ENCODE measurements around the gene GLRA1. TPM values are rescaled to one million over a fixed set of nuclear protein-coding genes. Genes with fewer than 3 reads are reported as not detected.
"Not testable (repeated sequence)": the region's sequence is repeated elsewhere in the genome, so short reads cannot be mapped to it uniquely, and the experiment has no call there.

GLRA1 gene
- total and polyA plus RNA-seq, 3 experiments from 2014 or later: not detected

DNA sequence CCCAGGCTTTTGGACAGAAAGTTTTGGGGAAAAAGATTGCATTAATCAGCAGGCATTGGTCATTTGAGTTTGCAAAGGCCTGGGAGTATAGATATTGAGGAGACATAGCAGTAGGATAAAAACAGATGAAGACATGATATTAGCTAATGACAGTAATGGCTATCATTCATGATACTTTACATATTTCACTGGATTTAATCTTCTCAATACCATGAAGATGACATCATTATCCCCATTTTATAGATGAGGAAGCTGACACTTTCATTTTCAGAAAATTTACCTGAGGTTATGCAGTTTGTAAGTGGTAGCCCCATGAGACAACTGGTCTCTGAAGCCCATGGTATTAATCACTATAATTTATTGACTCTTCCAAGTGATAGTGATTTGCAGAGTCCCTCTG is 23.0 kb downstream of the GLRA1 start:
- POLR2A ChIA-PET: no interaction called here
- Mint-ChIP-seq H3K36me3 (peaks cover 0 to 6% (median 2%) of the 10 kb centered on the region in 3 donors), H3K27ac (no peak overlapping the region), H3K4me1 (no peaks in the 10 kb centered on the region), H3K9me3 (peaks cover 0 to 2% (median 0%) of the 10 kb centered on the region in 5 donors), H3K27me3 (peaks cover 10 to 48% of the 10 kb centered on the region in 2 donors), H3K4me3 (no peak overlapping the region)
- Histone ChIP-seq H3K4me3 (ENCODE audit: low read length) (no peak overlapping the region), H3K27ac (ENCODE audit: low read depth, low read length) (no peak overlapping the region), H3K4me1 (ENCODE audit: insufficient read depth, low read length) (no peaks in the 10 kb centered on the region), H3K27me3 (ENCODE audit: insufficient read depth, low read length, poor library complexity, severe bottlenecking) (no peaks in the 10 kb centered on the region), H3K9me3 (ENCODE audit: low read length) (no peaks in the 10 kb centered on the region), H3K36me3 (ENCODE audit: insufficient read depth, low read length) (no peaks in the 10 kb centered on the region)
- DNase-seq: no peak
- CTCF ChIA-PET: no interaction called here

DNA sequence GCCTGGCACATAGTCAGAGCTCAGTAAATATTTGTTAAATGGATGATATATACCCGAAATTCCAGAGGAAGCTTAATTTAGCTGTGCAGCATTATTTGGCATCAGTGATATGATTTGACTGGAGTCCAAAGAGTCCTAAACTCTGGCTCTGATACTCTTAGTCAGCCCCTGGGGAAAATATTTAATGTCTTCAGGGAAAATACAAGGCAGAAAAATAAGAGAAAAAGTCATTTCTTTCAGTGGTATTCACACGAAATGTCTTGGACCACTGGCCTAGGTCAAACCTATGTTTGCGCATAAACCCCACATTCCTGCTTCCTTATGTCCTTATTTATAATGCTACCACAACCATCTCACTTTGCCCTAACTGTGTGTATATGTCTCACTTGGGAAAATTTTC is 23.8 kb downstream of the GLRA1 start:
- DNase-seq: no peak
- peaks cover 10 to 46% of the 10 kb centered on the region in 2 donors for H3K27me3 Mint-ChIP-seq
- peaks cover 0 to 2% (median 0%) of the 10 kb centered on the region in 5 donors for H3K9me3 Mint-ChIP-seq
- H3K9me3 ChIP-seq (ENCODE audit: low read length): no peaks in the 10 kb centered on the region
- no peak overlapping the region for H3K4me3 Mint-ChIP-seq
- no peaks in the 10 kb centered on the region for H3K36me3 ChIP-seq (ENCODE audit: insufficient read depth, low read length)
- H3K4me3 ChIP-seq (ENCODE audit: low read length): no peak overlapping the region
- no peak overlapping the region for H3K27ac Mint-ChIP-seq
- H3K4me1 Mint-ChIP-seq: no peaks in the 10 kb centered on the region
- ChIA-PET CTCF (no interaction called here), POLR2A (no interaction called here)
- H3K27ac ChIP-seq (ENCODE audit: low read depth, low read length): no peak overlapping the region
- H3K36me3 Mint-ChIP-seq: peaks cover 0 to 6% (median 2%) of the 10 kb centered on the region in 3 donors
- no peaks in the 10 kb centered on the region for H3K4me1 ChIP-seq (ENCODE audit: insufficient read depth, low read length)
- H3K27me3 ChIP-seq (ENCODE audit: insufficient read depth, low read length, poor library complexity, severe bottlenecking): no peaks in the 10 kb centered on the region

DNA sequence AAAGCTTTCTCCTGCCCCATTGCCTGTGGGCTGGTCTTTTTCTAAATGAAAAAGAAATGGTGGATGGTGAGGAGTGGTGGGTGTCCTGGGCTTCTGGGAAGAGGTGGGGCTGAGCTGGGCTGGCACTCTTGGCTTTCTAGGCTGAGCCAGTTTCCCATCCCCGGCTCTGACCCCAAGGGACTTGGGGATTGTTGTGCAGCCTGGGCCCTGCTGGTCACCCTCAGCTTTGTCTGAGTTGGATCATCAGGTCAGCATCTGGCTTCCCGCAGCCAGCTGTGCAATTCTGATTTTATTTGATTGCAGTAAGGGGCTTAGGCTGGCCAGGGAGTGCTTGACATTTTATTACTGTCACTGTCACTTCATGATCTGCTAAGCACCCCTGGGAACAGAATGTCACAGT is 25.3 kb downstream of the GLRA1 start:
- H3K27me3 ChIP-seq (ENCODE audit: insufficient read depth, low read length, poor library complexity, severe bottlenecking): no peaks in the 10 kb centered on the region
- no peaks in the 10 kb centered on the region for H3K9me3 ChIP-seq (ENCODE audit: low read length)
- POLR2A ChIA-PET: no interaction called here
- H3K4me1 ChIP-seq (ENCODE audit: insufficient read depth, low read length): no peaks in the 10 kb centered on the region
- Mint-ChIP-seq H3K27ac (no peak overlapping the region), H3K9me3 (peaks cover 0 to 2% (median 0%) of the 10 kb centered on the region in 5 donors), H3K27me3 (peaks cover 10 to 39% of the 10 kb centered on the region in 2 donors), H3K4me1 (no peaks in the 10 kb centered on the region), H3K4me3 (no peak overlapping the region), H3K36me3 (peaks cover 0 to 6% (median 2%) of the 10 kb centered on the region in 3 donors)
- no peaks in the 10 kb centered on the region for H3K36me3 ChIP-seq (ENCODE audit: insufficient read depth, low read length)
- H3K27ac ChIP-seq (ENCODE audit: low read depth, low read length): no peak overlapping the region
- DNase-seq: no peak
- H3K4me3 ChIP-seq (ENCODE audit: low read length): no peak overlapping the region
- CTCF ChIA-PET: no interaction called here

DNA sequence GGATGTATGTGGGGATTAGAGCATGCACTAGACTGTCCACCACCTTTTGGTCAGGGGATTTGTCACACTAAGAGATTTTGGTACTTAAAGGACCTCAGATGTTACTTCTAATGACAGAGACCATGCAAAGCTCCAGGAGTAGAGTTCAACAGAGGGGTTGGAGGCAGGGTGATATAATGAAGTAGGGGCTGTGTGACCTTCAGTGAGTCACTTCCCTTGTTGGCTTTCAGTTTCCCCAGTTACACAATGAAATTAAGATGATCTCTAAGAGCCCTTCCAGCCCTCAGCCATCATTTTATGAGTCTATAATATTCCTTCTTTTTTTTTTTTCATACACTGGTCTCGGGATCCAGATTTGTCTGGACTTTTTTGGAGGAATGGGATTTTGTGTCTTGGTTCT is 26.8 kb downstream of the GLRA1 start:
- no peak overlapping the region for H3K27ac Mint-ChIP-seq
- H3K27me3 Mint-ChIP-seq: peaks cover 10 to 30% of the 10 kb centered on the region in 2 donors
- no peak overlapping the region for H3K4me3 Mint-ChIP-seq
- Histone ChIP-seq H3K36me3 (ENCODE audit: insufficient read depth, low read length) (no peaks in the 10 kb centered on the region), H3K4me1 (ENCODE audit: insufficient read depth, low read length) (no peaks in the 10 kb centered on the region), H3K4me3 (ENCODE audit: low read length) (no peak overlapping the region), H3K9me3 (ENCODE audit: low read length) (no peaks in the 10 kb centered on the region), H3K27me3 (ENCODE audit: insufficient read depth, low read length, poor library complexity, severe bottlenecking) (no peaks in the 10 kb centered on the region), H3K27ac (ENCODE audit: low read depth, low read length) (no peak overlapping the region)
- no peak for DNase-seq
- H3K4me1 Mint-ChIP-seq: no peaks in the 10 kb centered on the region
- peaks cover 0 to 6% (median 2%) of the 10 kb centered on the region in 3 donors for H3K36me3 Mint-ChIP-seq
- ChIA-PET POLR2A (no interaction called here), CTCF (no interaction called here)
- peaks cover 0 to 2% (median 0%) of the 10 kb centered on the region in 5 donors for H3K9me3 Mint-ChIP-seq

DNA sequence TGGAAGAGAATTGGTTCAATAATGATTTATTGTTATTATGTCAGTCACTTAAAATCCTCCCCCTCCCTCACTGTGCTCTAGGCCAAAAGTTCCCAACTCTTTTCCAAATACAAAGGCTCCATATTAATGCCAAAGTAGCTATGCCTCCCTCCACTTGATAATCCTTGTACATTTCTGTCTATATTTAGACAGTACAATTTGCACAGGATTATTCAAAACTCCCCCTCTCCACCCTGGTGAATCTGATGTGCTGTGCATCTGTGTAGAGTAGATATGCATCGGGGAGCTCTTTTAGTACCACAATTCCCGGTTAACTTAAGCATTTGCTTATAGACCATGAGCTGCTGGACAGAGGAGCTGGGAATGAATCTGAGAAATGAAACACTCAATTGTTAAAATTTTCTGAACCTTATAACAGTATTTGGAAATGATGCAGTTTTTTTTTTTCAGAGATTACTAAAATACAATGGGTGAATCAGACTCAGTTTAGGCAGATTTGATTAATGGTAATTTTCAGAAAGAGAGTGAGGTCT is 27.6 kb downstream of the GLRA1 start:
- CTCF ChIA-PET: no interaction called here
- Histone ChIP-seq H3K9me3 (ENCODE audit: low read length) (no peaks in the 10 kb centered on the region), H3K36me3 (ENCODE audit: insufficient read depth, low read length) (no peaks in the 10 kb centered on the region), H3K4me1 (ENCODE audit: insufficient read depth, low read length) (no peaks in the 10 kb centered on the region), H3K4me3 (ENCODE audit: low read length) (no peak overlapping the region), H3K27me3 (ENCODE audit: insufficient read depth, low read length, poor library complexity, severe bottlenecking) (no peaks in the 10 kb centered on the region), H3K27ac (ENCODE audit: low read depth, low read length) (no peak overlapping the region)
- Mint-ChIP-seq H3K36me3 (peaks cover 0 to 6% (median 2%) of the 10 kb centered on the region in 3 donors), H3K27me3 (peaks cover 10 to 30% of the 10 kb centered on the region in 2 donors), H3K9me3 (peaks cover 0 to 2% (median 0%) of the 10 kb centered on the region in 5 donors), H3K27ac (no peak overlapping the region), H3K4me1 (no peaks in the 10 kb centered on the region), H3K4me3 (no peak overlapping the region)
- DNase-seq: no peak
- POLR2A ChIA-PET: no interaction called here

DNA sequence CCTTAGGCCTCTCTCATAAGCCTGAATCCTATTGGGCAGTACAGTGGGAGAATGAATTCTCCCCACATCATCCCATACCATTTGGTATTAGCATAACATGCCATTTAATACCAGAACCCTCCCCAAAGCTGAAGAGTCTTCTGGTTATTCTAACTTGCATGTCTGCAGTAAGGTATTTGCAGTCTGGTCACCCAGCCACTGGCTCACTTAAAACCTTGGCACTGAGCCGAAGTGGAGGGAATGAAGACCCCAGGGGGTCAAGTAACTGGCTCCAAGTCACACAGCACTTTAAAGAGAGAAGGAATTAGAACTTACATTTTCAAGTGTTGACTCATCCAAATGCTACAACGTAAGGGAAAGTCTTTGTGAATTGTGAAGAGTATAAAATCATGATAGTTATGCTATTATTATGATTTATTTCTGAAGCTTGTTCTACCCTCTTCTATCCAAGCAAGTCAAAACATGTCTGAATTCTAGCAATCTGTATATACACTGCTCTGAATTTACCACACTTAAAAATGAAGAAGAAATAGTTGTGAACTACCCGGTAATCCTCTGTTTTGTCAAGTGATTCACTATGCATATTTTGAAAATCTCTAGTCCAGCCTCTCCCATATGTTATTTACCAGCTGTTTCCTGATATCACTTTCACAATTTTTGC is 28.5 kb downstream of the GLRA1 start:
- Histone ChIP-seq H3K4me3 (ENCODE audit: low read length) (no peak overlapping the region), H3K27me3 (ENCODE audit: insufficient read depth, low read length, poor library complexity, severe bottlenecking) (no peaks in the 10 kb centered on the region), H3K36me3 (ENCODE audit: insufficient read depth, low read length) (no peaks in the 10 kb centered on the region), H3K27ac (ENCODE audit: low read depth, low read length) (no peak overlapping the region), H3K9me3 (ENCODE audit: low read length) (no peaks in the 10 kb centered on the region), H3K4me1 (ENCODE audit: insufficient read depth, low read length) (no peaks in the 10 kb centered on the region)
- POLR2A ChIA-PET: no interaction called here
- no peak for DNase-seq
- no peak overlapping the region for H3K4me3 Mint-ChIP-seq
- CTCF ChIA-PET: no interaction called here
- H3K36me3 Mint-ChIP-seq: peaks cover 0 to 6% (median 0%) of the 10 kb centered on the region in 3 donors
- H3K27ac Mint-ChIP-seq: no peak overlapping the region
- peaks cover 0 to 2% (median 0%) of the 10 kb centered on the region in 5 donors for H3K9me3 Mint-ChIP-seq
- no peaks in the 10 kb centered on the region for H3K4me1 Mint-ChIP-seq
- peaks cover 10 to 26% of the 10 kb centered on the region in 2 donors for H3K27me3 Mint-ChIP-seq

DNA sequence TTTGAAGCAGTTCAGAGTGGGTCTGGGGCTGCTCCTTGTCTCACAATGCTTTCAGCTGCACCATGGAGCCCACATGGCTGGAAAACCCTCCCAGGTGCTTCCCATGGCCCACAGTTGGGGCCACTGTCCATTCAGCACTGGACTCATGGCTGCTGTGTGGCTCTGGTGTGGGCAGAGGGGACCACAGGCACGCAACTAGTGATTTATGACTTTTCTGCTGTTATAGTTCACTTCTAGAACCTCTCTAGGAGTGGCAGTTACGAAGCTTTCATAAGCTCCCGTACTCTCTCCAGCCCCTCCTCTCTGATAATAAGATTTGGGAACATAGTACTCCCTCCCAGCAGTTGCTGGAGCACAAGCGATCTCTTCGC is 29.0 kb downstream of the GLRA1 start:
- CTCF ChIA-PET: no interaction called here

DNA sequence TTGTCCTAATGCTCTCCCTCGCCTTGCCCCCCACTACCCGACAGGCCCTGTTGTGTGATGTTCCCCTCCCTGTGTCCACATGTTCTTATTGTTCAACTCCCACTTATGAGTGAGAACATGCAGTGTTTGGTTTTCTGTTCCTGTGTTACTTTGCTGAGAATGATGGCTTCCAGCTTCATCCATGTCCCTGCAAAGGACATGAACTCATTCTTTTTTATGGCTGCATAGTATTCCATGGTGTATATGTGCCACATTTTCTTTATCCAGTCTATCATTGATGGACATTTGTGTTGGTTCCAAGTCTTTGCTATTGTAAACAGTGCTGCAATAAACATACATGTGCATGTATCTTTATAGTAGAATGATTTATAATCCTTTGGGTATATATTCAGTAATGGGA is 31.2 kb downstream of the GLRA1 start:
- H3K4me3 ChIP-seq (ENCODE audit: low read length); H3K9me3 Mint-ChIP-seq; H3K4me3 Mint-ChIP-seq; CTCF ChIA-PET; POLR2A ChIA-PET; H3K4me1 Mint-ChIP-seq; H3K36me3 ChIP-seq (ENCODE audit: insufficient read depth, low read length); H3K27me3 Mint-ChIP-seq; H3K27me3 ChIP-seq (ENCODE audit: insufficient read depth, low read length, poor library complexity, severe bottlenecking); DNase-seq; H3K9me3 ChIP-seq (ENCODE audit: low read length); H3K27ac ChIP-seq (ENCODE audit: low read depth, low read length); H3K4me1 ChIP-seq (ENCODE audit: insufficient read depth, low read length); H3K36me3 Mint-ChIP-seq; H3K27ac Mint-ChIP-seq: not testable (repeated sequence)

More for the DNA sequence above, 29.0 kb downstream of the GLRA1 start:
- Mint-ChIP-seq H3K9me3 (peaks cover 0 to 2% (median 0%) of the 10 kb centered on the region in 5 donors), H3K4me1 (no peaks in the 10 kb centered on the region), H3K4me3 (no peak overlapping the region), H3K36me3 (peaks cover 0 to 6% (median 0%) of the 10 kb centered on the region in 3 donors), H3K27ac (no peak overlapping the region), H3K27me3 (peaks cover 9 to 21% of the 10 kb centered on the region in 2 donors)
- no peaks in the 10 kb centered on the region for H3K9me3 ChIP-seq (ENCODE audit: low read length)
- POLR2A ChIA-PET: no interaction called here
- no peak for DNase-seq
- H3K4me1 ChIP-seq (ENCODE audit: insufficient read depth, low read length): no peaks in the 10 kb centered on the region
- no peak overlapping the region for H3K4me3 ChIP-seq (ENCODE audit: low read length)
- no peaks in the 10 kb centered on the region for H3K36me3 ChIP-seq (ENCODE audit: insufficient read depth, low read length)
- H3K27ac ChIP-seq (ENCODE audit: low read depth, low read length): no peak overlapping the region
- no peaks in the 10 kb centered on the region for H3K27me3 ChIP-seq (ENCODE audit: insufficient read depth, low read length, poor library complexity, severe bottlenecking)

All from CD8-positive, alpha-beta memory T cell (primary cell).